NCI-H128 (cell line): ENCODE measurements around the gene CYP4F22.

ENCODE experiments used
- DNase-seq: peaks from one replicate; lab custom pipeline; 2025; ENCODE audit not compliant: unreplicated experiment; lab: John Stamatoyannopoulos, UW

CYP4F22 gene

DNA sequence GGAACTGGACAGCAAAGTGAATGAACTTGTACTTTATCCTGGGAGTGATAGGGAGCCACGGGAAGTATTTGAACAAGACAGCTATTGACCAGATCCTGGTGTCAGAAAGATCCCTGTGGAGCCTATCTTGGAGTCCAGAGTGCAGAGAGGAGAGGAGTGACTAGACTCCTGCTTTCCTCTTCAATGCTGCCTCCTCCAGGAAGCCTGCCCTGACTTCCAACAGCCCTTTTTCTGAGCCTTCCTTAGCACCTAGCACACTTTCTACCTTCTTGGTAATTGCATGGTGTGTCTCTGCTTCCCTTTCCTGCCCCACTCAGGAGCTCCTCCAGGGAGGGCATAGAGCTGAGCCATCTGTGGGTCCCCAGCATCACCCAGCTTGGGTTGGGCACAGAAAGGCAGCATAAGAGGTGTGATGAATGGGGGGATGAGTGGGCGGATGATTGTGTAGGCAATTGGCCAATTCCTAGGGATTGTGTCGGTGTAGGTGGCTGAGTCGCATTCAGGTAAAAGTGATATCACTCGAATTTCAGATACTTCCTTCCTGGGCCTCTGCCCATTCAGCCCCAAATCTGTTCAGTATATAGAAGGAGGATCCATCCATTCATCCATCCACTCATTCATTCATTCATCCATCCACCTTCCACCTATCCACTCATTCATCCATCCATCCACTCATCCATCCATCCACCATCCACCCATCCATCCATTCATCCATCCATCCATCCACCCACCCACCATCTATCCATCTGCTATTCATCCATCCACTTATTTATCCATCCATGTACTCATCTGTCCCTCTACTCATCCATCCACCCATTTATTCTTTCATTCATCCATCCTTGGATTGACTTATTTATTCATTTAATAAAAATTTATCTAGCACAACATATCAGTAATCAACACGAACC, 26.9 kb downstream of the CYP4F22 start:
- no peak for DNase-seq

DNA sequence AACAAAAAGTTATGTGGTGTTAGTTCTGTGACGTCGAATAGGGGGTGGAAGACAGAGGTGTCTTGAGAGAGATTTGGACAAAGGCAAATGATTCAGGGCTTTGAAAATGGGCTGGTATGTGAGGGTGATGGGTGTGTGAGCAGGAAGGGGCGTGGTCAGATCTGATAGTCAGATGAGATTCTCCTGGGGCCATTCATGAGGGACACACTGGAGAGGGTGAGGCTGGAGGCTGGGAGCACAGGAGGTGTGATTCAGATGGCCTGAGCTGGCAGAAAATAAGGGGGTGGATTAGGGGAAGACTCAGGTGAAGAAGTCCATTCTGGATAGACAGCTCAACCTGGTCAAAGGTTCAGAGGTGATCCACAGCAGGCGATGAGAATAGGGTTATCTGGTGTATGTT, 28.0 kb downstream of the CYP4F22 start:
- DNase-seq: no peak

DNA sequence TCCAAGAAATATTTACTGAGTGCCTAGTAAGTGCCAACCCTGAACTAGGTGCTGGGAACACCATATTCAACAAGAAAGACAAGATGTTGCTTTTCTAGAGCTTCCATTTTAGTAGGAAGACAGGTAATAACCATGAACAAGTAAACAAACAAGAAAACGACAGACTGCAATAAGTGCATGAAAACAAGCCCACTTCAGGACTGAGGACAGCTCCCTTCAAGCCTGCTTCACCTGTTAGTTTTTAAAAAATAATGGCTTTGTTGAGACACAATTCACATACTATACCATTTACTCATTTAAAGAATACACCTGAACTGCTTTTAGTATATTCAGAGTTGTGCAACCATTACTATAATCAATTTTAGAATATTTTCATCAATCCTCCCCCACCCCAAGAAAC, 30.4 kb downstream of the CYP4F22 start:
- DNase-seq: no peak

DNA sequence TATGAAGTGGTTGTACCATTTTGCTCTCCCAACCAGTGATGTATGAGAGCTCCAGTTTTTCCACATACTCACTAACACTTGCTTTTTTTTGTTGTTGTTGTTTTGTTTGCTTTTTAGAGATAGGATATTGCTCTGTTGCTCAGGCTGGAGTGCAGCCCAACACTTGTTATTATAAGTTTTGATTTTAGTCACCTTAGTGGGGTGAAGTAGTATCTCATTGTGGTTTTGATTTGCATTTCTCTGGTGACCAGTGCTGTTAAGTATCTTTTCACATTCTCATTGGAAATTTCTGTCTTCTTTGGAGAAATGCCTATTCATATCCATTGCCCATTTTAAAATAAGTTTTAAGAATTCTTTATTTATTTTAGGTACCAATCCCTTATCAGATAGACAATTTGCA, 31.3 kb downstream of the CYP4F22 start:
- DNase-seq: no peak

DNA sequence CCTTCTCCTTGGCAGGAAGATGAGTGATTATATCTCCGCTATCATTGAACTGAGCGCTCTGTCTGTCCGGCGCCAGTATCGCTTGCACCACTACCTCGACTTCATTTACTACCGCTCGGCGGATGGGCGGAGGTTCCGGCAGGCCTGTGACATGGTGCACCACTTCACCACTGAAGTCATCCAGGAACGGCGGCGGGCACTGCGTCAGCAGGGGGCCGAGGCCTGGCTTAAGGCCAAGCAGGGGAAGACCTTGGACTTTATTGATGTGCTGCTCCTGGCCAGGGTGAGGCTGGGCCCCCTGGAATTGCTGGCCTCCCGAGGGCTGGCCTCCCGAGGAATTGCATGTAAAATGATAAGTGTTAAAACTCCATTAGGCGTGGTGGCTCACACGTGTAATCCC, 32.1 kb downstream of the CYP4F22 start:
- no peak for DNase-seq

DNA sequence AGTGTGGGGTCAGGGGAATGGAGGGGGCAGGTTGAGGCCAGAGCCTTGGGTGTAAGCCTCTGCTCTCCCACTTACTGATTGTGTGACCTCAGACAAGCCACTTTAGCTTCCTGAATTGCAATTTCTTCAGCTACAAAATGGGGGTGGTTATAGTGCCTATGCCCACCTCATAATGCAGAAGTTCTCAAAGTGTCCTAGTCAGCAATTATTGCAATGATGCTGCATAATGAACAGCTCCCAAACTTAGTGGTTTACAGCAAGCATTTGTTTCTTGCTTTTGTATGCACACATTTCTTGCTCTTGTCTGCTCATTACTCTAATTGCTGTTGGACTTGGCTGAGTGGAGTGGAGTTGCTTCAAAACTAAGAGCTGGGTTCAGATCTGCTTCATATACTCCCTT, 36.0 kb downstream of the CYP4F22 start:
- no peak for DNase-seq

DNA sequence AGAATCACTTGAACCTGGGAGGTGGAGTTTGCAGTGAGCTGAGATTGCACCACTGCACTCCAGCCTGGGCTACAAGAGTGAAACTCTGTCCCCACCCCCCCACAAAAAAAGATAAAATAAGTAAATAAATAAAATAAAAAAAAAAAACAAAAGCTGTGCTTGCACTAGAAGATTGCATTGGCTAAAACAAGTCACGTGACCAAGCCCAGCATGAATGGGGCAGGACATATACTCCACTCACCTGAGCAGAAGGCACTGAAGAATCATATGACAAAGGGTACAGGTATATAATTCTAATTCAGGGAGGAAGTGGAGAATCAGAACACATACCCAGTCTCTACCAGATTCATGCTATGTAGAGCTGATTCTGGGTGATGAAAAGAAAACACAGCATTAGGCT, 36.6 kb downstream of the CYP4F22 start:
- DNase-seq: no peak

DNA sequence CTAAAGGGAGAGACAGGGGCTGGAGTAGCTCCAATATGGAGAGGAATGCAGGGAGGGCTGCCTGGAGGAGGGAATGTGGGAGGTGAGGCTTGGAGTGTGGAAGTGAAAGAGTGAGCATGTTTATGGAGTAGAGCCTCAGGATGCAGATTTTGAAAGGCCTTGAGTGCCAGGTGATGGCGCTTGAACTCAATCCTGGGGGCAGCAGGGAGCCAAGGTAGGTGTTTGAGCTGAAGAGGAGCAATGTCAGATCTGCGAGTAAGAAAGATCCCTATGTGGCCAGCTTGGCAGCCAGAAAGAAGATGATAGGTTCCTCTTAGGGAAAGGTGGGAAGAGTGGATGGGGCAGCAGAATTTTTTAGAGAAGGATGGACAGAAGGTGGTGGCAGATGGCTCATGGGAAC, 40.3 kb downstream of the CYP4F22 start:
- no peak for DNase-seq

DNA sequence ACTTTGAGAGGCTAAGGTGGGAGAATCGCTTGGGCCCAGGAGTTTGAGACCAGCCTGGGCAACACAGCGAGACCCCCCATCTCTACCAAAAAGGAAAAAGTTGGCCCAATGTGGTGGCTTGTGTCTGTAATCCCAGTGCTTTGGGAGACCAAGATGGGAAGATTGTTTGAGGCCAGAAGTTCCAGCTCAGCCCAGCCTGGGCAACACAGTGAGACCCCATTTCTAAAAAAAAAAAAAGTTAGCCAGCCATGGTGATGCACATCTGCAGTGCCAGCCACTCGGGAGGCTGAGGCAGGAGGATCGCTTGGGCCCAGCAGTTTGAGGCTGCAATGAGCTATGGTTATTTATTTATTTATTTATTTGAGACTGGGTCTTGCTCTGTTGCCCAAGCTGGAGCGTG, 41.3 kb downstream of the CYP4F22 start:
- DNase-seq: no peak

DNA sequence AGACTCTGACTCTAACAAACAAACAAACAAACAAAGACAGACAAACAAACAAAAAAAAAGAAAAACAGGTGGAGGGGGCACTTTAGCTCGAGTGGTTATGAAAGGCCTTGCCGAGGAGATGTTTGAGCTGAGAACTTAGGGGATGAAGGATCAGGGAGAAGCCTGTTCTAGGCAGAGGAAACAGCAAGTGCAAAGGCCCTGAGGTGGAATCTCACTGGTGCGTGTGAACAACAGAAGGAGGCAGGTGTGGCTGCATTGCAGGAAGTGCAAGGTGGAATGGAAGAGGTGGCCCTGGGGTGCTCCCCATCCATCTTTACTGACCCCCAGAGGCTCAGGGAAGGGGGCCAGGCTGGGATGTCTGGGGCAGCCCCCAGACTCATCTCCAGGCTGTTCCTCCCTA, 41.9 kb downstream of the CYP4F22 start:
- no peak for DNase-seq

DNA sequence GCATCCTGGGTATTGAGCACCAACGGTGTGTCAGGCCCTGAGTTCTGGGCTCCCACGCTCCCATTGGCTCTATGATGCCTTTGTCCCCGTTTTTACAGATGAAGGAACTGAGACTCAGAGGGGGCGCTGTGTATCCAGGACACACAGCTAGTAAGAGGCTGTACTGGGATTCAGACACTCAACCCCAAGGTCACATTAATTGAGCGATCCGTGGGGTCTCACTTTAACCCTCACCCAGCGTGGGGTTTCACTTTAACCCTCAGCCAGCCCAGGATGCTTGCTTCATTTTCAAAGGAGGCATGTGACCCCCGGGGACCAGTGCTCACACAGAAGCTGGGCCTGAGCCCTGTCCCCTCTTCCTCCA, 42.6 kb downstream of the CYP4F22 start:
- DNase-seq: no peak

DNA sequence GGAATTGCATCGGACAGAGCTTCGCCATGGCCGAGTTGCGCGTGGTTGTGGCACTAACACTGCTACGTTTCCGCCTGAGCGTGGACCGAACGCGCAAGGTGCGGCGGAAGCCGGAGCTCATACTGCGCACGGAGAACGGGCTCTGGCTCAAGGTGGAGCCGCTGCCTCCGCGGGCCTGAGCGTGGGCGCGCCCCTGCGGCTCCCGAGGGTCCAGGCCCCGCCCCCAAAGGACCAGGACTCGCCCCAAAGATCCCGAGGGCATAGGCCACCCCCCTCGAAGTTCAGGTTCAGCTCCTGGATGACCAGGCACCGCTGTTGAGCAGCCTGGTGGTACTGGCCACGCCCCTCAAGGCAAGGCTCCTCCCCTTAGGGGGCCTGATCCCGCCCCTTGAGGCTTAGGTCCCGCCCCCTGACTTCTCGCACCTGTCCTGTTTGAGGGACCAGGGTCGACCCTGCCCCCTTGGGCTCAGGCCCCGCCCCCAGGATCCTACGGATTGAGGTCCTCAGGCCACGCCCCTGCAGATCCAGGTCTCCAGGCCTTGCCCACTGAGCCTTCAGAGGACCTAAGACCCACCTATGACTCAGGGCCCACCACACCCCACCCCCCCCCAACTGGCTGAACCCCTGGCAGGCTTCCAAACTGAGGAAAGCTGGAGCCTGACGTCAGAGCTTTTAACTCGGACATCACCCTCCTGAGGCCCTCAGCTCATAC, 43.1 kb downstream of the CYP4F22 start:
- DNase-seq: no peak

DNA sequence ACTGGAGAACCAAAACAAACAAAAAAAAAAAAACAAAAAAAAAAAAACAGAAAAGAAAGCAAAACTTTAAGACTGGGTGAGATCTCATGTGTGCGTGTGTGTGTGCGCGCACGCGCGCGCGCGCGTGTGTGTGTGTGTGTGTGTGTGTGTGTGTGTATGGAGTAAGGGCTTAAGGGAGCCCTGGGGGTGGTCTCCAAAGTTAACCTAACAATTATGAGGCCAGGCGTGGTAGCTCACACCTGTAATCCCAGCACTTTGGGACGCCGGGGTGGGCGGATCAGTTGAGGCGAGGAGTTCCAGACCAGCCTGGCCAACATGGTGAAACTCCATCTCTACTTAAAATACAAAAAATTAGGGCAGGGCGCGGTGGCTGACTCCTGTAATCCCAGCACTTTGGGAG, 46.7 kb downstream of the CYP4F22 start:
- no peak for DNase-seq

DNA sequence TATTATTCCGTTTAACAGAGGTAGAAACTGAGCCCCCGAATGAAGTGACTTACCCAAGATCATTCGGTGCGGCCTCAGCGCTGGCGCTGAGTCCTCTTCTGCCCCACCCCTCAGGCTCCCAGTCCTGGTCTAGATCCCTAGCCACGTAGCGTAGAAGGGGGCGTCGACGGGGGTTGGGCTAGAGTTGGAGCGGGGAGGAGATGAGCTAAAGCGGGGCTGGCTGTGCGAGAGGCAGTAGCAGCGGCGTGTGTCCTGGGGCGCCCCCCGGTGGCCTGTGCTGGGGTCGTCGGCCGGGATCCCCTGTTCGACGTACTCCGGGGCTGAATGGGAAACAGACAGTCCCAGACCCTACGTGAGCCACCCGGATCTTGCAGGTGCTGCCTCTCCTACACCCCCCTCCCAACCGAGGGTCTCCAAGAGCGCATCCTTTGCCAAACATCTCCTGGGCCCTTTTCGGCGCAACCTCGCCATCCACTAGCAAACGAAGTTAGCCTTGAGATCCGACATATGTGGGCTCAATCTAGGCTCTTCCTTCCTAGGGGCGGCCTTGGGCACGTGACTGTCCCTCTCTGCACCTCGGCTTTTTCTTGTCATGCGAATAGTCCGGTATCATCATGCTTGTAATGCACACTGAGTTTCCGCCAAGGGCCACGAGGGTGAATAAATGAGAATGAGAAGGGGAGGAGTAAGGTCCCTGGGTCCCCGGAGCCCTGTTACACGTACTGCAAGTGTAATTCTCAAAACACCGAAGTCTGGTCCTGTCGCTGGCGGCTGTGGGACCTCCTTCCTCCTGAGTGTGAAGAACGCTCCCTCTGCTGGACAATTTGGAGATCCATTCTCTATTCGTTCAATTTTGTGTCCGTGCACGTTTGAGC, 47.7 kb downstream of the CYP4F22 start:
- DNase-seq: peak; percentile 76

DNA sequence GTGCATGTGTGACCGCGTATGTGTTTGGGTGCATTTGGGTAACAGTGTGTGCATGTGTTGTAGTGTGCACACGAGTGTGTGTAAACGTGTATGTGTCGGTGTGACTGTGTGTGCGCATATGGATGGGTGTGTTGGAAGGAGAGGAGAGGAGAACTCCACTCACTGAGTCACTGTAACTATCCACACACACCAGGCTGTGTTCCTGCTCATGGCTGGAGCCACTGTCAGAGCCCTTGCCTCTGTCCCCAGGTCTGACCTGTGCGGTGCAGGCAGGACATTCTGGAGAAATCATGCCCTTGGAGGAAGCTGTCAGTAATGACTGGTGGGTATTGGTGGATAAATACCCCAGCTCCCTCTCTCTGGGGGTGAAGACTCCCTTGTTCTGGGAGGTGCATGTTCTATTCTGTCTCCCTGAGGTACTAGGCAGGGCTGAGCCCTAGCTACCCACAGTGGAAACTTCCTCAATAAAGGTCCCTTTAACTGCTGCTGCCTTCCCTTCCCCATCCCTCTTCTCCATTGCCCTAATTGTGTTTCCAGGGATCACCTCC, 48.4 kb downstream of the CYP4F22 start:
- DNase-seq: no peak

DNA sequence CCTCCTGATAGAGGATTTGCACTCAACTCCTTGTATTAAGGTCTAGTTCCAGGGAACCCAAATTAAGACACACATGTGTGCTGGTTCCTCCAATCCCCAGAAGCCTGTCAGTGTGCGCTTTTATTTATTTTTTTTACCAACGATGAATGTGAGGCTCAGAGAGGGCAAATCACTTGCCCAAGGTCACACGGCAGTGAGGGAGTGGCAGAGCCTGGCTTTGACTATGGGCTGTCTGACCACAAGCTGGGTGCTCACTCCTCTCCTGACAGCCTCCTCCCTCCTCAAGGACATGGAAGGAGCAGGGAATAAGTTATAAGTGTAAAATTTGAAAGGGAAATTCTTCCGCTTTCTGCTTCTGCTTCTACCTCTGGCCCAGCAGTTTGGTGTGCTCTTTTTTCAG, 48.9 kb downstream of the CYP4F22 start:
- DNase-seq: no peak

DNA sequence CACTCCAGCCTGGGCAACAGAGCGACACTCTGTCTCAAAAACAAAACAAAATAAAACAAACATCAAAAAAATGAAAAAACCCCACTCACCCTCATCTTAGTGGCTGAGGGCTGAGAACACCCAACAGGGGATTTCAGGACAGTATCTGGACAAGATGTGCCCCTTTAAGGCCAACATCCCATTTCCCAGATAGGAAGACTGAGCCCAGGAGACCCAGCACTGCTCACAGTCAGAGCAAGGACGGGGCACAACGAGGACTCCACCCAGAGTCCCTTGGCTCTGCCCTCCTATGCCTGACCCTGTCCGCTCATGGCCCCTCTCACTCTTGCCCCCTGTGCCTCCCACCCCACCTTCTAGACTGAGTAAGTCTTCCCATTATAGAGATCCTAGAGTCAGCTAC, 53.8 kb downstream of the CYP4F22 start:
- no peak for DNase-seq

DNA sequence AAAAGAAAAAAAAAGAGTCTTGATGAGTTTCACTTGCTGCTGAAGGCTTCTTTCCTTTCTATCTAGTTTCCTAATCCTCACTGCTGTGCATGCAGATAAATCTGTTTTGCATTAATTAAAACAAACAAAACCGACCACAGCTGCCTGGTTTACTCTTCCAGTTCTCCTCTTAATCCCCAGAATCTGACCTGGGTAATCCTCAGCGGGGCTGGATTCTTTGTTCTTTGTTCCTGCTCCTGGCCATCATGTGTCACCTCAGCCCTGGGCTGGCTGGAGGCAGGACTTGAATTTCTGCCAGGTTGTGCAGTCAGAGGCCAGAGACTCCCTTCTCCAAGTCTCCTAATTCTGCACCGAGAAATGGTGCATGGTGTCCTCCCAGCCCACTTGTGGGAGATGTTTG, 54.5 kb downstream of the CYP4F22 start:
- DNase-seq: no peak

DNA sequence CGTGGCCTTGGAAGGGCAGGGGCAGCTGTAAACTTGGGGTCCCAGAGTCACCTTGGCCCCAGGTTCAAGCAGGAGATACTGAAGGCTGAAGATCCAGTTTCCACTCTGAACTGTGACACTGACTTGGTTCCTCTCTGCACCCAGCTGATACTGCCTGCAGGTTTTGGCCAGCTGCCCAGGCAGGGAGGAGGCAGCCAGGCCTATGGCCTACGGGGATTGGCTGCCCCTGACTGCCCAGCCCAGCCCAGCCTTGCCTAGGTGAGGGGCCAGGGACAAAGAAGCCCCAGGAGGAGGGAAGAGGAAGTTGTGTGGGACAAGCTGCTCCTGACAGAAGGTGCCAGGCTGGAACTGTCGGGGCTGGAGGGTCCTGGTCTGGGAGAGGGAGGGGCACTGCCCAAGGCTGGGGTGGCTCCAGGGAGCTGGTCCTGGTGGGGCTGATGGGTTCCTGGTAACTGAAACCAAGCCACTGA, 55.0 kb downstream of the CYP4F22 start:
- peak; percentile 11 for DNase-seq

DNA sequence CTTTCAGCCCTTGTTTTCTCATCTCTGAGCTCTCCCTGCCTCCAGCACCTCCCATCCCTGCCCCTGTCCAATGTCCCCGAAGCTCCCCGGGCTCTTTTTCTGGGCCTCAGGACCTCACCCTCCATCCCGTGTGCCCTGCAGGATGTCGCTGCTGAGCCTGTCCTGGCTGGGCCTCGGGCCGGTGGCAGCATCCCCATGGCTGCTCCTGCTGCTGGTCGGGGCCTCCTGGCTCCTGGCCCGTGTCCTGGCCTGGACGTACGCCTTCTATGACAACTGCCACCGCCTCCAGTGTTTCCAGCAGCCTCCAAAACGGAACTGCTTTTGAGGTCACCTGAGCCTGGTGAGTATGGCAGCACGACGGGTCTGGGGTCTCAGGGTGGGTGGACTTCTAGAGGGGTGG, 55.6 kb downstream of the CYP4F22 start:
- no peak for DNase-seq

DNA sequence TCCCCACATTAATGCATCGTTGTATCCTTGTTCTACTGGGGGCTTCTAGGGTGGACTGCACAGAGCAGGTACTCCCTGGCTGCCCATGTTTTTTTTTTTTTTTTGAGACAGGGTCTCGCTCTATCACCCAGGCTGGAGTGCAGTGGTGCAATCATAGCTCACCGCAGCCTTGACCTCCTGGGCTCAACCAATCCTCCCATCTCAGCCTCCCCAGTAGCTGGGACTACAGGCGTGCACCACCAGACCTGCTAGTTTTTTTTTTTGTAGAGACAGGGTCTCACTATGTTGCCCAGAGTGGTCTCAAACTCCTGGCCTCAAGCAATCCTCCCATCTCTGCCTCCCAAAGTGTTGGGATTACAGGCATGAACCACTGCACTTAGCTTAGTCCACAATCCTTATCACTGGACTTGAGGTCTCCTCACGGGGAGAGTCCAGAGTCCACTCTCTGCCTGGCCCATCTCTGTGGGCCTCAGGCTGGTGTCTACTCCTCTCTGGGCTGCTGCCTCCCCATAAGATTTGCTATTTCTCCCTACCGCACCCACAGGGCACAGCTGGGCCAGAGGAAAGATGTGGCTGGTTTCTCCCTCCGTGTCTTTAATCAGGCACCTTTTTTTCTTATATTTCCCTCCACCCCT, 56.3 kb downstream of the CYP4F22 start:
- DNase-seq: no peak
